ENCODE results near the gene ARHGEF28.

The ARHGEF28 gene

DNA sequence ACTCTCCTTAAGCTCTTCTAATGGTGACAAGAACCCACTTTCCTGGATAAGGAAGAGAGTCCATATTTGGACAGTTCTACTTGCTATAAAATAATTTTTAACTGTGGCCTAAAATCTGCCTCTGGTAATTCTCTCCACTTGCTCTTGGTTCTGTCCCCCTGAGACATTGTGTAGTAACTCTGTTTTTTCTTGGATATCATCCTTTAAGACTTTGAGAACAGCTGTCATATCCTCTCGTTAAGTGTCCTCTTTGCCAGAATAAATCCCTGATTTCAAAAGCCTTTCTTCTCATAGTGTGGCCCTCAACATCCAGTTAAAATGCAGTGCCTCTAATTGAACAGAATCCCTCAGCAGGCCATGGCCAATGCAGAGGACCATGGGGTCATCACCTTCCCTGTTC is 101.5 kb downstream of the ARHGEF28 start:
- Mint-ChIP-seq H3K27ac (no peak overlapping the region), H3K9me3 (no peaks in the 10 kb centered on the region), H3K36me3 (ENCODE audit: low read depth) (no peaks in the 10 kb centered on the region), H3K4me1 (no peaks in the 10 kb centered on the region), H3K4me3 (no peak overlapping the region), H3K27me3 (ENCODE audit: low read depth, poor library complexity) (no peaks in the 10 kb centered on the region)
- DNase-seq, result no peak
- TF ChIP-seq, protein P1, sequence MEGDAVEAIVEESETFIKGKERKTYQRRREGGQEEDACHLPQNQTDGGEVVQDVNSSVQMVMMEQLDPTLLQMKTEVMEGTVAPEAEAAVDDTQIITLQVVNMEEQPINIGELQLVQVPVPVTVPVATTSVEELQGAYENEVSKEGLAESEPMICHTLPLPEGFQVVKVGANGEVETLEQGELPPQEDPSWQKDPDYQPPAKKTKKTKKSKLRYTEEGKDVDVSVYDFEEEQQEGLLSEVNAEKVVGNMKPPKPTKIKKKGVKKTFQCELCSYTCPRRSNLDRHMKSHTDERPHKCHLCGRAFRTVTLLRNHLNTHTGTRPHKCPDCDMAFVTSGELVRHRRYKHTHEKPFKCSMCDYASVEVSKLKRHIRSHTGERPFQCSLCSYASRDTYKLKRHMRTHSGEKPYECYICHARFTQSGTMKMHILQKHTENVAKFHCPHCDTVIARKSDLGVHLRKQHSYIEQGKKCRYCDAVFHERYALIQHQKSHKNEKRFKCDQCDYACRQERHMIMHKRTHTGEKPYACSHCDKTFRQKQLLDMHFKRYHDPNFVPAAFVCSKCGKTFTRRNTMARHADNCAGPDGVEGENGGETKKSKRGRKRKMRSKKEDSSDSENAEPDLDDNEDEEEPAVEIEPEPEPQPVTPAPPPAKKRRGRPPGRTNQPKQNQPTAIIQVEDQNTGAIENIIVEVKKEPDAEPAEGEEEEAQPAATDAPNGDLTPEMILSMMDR (IDR thresholded peaks at IDR 0.05), result no peak

DNA sequence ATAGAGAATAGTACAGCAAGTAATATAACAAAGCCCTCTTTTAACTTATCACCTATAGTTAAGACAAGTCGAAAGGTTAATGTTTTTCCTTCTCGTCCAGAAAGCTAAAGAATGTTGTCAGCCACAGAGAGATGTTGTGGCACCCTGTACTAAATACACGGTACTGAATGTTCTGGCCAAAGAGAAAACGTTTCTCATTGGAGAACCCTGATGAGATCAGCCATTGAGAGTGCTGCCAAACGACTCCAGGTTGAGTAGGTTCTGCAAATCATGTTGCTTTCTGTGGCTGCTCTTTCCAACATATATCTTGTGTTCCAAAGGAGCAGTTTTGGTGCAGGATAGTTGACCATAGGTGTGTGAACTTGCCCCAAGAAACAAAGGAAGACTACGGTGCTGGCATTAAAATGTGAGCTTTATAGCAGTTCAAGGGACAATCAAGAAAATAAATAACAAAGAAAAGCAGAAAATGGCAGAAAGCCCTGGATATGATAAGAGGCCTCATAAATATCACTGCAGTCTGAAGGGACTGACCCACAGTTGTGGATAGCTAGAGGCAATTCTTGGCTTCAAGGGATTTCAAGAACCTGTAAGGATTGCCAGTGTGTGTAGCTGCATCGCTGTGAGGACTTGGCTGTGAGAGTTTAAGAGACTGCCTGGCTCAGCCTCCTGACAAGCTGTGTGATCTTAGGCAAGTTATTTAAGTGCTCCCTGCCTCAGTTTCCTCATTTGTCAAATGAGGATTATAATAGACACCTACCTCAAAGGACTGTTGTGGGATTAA is 102.7 kb downstream of the ARHGEF28 start:
- no peaks in the 10 kb centered on the region for H3K4me1 Mint-ChIP-seq
- H3K4me3 Mint-ChIP-seq, result no peak overlapping the region
- no peaks in the 10 kb centered on the region for H3K9me3 Mint-ChIP-seq
- no peak for DNase-seq
- no peak overlapping the region for H3K27ac Mint-ChIP-seq
- H3K36me3 Mint-ChIP-seq (ENCODE audit: low read depth), result no peaks in the 10 kb centered on the region
- no peaks in the 10 kb centered on the region for H3K27me3 Mint-ChIP-seq (ENCODE audit: low read depth, poor library complexity)
- TF ChIP-seq, protein P1 (IDR thresholded peaks at IDR 0.05), result no peak

DNA sequence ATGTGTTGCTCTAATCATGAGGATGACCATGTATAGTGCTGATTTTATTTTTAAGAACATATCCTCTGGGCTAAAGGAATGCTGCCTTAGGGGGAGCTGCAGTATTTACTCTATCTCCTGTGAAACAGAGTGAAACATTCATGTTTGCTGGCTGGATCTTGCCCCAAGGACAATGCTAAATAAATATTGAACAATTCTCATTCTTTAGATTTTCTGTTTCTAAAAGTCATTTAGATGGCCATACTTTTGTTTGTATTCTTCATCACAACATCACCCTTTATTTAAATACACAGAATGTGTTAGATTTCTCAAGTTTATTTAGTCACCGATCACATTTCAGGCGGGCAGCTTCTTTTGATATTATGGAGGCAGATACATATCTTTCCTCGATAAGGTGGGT is 103.3 kb downstream of the ARHGEF28 start:
- Mint-ChIP-seq H3K27ac (no peak overlapping the region), H3K27me3 (ENCODE audit: low read depth, poor library complexity) (no peaks in the 10 kb centered on the region), H3K36me3 (ENCODE audit: low read depth) (no peaks in the 10 kb centered on the region), H3K4me1 (no peaks in the 10 kb centered on the region), H3K4me3 (no peak overlapping the region), H3K9me3 (no peaks in the 10 kb centered on the region)
- no peak for DNase-seq
- TF ChIP-seq, protein P1 (IDR thresholded peaks at IDR 0.05), result no peak

DNA sequence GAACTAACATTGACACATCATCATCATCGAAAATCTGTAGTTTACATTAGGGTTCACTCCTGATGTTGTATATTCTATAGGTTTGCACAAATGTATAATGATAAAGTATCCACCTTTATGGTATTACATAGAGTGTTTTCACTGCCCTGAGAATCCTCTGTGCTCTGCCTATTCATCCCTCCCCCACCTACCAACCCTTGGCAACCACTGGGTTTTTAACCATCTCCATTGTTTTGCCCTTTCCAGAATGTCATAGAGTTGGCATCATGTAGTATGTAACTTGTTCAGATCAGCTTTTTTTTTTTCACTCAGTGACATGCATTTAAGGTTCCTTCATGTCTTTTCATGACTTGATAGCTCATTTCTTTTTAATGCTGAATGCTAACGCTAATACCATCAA is 106.0 kb downstream of the ARHGEF28 start:
- DNase-seq, result no peak
- H3K9me3 Mint-ChIP-seq, result no peaks in the 10 kb centered on the region
- H3K27me3 Mint-ChIP-seq (ENCODE audit: low read depth, poor library complexity), result no peaks in the 10 kb centered on the region
- H3K27ac Mint-ChIP-seq, result no peak overlapping the region
- H3K4me3 Mint-ChIP-seq, result no peak overlapping the region
- H3K36me3 Mint-ChIP-seq (ENCODE audit: low read depth), result no peaks in the 10 kb centered on the region
- TF ChIP-seq, protein P1 (IDR thresholded peaks at IDR 0.05), result no peak
- H3K4me1 Mint-ChIP-seq, result peaks cover 2% of the 10 kb centered on the region

DNA sequence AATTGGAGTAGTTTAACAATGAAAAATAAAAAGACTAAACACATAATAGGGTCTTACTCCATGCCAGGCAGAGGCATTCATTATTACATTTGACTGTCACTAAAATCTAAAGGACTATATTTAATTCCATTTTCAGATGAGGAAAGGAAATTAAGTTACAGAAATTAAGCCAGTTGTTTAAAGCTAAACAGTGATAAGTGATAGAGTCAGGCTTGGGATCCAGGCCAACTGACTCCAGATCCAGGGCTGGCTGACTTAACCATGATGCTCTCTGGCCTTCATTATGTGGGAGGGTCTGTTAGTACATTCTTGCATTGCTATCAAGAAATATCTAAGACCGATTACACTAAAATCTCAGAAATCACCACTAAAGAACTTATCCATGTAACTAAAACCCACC is 107.2 kb downstream of the ARHGEF28 start:
- Mint-ChIP-seq H3K27me3 (ENCODE audit: low read depth, poor library complexity) (no peaks in the 10 kb centered on the region), H3K4me3 (no peak overlapping the region), H3K27ac (no peak overlapping the region), H3K4me1 (peaks cover 5% of the 10 kb centered on the region), H3K36me3 (ENCODE audit: low read depth) (no peaks in the 10 kb centered on the region), H3K9me3 (no peaks in the 10 kb centered on the region)
- no peak for DNase-seq
- TF ChIP-seq, protein P1 (IDR thresholded peaks at IDR 0.05), result no peak
